ENCODE results near the gene NUDT1.
"Not testable (repeated sequence)": the region's sequence is repeated elsewhere in the genome, so short reads cannot be mapped to it uniquely, and the experiment has no call there.

Gene NUDT1

DNA sequence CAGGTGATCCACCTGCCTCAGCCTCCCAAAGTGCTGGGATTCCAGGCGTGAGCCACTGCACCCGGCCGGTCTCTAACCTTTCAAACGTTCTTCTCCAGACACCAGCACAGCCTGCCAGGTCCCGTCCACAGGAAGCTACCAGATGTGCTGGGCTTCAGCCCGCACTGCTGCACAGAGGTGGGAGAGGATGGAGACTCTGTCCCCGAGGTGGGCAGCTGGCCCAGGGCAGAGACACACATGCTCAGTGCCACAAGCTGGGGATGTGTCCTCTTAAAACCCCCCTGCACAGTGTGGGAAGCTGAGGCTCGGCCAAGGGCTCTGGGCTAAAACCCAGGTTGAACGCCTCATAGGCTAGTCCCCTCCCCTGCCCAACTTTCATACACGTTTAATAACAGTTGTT lies 9.4 kb downstream of the NUDT1 start:
- FAIRE-seq = no peak

- no peak for FAIRE-seq
Measured at GRCh38 chr7:2251841-2252771, 10.1 kb downstream of the NUDT1 start.

DNA sequence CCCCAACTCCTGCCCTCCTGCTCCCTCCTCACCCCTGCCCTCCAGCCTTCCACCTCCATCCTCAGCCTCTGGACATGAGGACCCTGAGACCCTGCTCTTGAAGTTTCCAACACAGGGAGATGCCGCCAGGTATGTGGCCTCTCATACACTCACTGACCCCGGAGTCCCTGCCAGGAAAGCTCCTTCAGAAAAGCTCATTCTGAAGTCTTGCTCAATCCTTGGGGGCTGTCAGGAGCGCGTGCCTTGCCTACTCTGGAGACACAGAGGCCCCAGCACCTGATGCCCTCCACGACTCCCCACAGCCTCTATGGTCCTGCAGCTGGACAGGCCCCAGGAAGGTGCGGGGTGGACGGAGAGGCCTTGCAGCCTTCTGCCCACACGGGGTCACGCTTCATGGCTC lies 11.0 kb downstream of the NUDT1 start:
- FAIRE-seq = no peak

DNA sequence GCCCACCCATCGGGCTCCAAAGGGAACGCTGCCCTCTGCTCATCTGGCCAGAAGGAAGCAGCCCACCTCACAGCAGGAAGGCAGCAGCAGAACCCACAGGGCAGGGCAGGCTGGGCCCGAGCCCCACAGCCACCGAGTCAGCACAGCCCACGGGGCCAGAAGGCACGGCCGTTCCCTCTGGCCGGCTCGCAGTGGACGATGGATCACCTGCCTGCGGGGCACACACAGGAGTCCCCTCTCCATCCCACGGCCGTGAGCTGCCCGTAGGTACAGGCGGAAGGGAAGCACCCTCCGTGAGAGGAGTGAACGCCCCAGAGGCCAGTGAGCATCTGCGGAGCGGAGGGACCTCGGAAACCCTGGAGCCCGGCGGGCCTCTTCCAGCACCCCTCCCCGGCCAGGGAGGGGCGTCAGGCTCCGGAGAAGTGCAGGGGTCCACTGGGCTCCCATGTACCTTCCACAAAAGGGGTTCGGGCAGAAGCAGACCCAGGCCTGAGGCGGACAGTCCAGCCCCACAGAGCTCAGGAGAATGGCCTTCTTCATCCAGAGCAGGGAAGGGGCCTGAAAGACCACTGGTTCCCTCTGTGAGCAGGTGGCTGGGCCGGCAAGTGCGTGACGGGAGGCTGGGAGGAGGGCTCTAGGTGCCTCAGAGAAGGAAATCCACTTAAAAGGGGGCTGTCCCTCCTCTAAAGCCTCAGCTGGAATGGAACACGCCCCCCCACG lies 11.7 kb downstream of the NUDT1 start:
- no peak for FAIRE-seq

GRCh38 chr7:2254429-2255144 lies 12.6 kb downstream of the NUDT1 start:
- FAIRE-seq = no peak

DNA sequence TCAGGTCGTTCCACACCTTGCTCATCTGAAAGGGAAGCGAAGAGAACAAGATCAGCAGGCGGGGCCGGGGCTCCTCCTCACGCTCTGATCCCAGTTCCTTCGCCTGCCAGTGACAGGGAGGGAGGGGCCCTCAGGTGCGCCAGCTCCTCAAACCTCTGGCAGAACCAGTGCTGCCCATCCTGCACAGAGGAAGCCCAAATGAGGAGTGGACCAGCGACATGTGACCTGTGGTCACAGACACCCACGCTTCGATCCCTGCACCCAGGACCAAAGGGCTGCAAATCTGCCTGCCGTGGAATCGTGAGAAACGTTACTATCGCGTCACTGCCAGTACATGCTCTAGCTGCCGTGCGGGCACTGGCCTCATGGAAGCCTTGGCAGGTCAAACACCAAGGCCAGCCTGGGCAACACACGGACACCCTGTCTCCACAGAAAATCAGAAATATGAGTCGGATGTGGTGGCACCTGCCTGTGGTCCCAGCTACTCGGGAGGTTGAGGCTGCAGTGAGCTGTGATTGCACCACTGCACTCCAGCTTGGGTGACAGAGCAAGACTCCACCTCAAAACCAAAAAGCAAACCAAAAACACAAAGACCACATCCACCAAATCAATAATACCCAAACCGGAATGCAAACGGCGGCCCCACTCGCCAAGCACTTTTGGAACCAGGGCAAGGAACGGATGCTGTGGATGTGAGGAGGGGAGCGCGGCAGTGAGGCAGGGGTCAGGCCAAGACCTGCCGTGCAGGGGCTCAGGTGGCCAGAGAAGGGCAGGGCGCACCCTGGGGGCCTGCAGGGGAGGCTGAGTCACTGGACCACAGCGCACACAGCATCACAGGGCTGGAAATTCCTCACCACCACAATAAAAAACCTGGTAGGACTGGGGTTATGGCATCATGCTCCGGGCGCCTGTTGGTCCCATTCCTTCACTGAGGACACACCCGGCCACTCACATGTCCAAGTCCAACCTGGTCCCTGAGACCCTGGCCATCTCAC lies 13.4 kb downstream of the NUDT1 start:
- FAIRE-seq = no peak

- no peak for FAIRE-seq
Measured at GRCh38 chr7:2256306-2257045, 14.4 kb downstream of the NUDT1 start.

GRCh38 chr7:2257046-2257551 lies 15.1 kb downstream of the NUDT1 start:
- FAIRE-seq = no peak

DNA sequence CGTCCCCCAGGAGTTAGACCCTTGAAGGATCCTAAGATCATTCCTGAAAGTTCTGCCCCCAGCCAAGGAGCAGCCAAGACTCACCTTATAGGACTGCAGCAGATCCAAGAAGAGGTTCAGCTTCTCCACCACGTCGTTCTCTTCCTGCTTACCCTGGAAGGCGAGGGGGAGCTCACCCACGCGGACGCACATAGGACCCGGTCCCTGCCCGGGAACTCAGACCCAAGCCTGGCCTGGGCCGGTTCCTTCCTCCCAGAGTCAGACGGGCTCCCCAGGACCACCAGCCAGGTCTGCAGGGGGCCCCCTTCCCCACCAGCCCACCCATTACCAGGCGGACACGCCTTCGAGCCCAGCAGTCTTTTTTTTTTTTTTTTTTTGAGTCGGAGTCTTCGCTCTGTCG lies 15.6 kb downstream of the NUDT1 start:
- no peak for FAIRE-seq

DNA sequence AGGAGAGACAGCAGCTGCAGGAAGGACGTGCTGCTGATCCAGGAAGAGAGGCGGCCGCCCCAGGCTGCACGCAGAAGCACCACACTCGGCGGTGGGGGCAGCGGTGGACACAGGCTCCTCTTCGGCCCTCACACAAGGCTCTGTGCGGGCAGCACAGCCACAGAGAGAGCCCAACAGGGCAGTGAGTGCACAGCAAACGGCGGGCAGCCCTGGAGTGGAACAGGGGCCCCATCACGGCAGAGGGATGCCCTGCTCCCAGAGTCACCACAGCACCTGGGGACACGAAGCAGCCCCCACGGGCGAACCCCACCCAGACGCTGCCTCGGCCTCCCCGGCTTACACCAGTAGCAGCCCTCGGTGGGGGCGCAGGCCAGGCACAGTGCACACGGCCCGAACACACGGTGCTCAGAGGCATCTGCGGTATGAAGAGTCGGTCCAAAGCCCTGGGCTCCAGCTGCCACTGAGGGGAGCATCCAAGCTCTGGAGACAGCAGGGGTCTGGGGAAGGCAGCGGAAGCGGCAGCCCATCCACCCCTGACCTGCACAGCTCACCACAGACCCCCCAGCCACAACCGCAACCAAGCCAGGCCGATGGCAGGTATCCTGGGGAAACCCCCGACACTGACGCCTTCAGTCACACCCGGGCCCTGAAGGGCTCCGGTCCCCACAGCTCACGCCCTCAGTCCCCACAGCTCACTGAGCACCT lies 16.8 kb downstream of the NUDT1 start:
- no peak for FAIRE-seq

DNA sequence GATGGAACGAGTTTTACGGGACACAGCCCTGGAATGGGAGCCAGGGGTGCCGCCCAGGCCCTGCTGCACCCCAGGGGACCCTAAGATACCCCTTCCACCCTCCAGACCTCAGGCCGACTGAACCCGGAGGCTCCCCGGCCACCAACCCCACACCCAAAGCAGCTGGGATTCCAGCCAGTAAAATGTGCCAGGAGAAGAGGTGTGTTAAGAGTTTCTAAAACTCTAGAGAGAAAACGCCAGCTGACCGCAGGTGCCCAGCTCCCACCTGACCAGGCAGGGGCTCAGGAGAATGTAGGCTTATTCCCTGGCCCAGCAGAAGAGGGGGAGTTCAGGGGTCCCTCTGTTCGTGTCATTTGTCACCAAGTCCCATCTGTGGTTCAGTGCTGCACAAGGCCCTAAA lies 17.5 kb downstream of the NUDT1 start:
- FAIRE-seq = no peak

- no peak for FAIRE-seq
Measured at GRCh38 chr7:2260820-2261219, 18.8 kb downstream of the NUDT1 start.

GRCh38 chr7:2261611-2262010 lies 19.6 kb downstream of the NUDT1 start:
- FAIRE-seq = no peak

DNA sequence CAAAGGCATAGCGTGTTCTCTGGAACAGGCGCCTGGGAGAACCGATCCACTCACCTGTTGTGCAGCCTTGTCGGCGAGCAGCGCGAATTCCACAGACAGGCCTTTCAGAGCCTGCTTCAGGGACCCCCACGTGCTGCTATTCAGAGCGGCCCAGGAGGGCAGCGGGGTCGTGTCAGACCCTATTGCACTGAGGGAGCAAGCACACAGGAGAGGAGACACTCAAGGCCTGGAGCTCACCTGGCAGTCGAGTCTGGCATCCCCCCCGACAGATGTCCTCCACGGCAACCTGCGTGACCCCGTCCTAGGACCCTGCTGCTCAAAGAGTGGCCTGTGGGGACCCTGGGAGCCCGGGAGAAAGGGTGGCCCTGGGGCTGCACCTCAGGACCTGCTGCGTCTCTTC lies 21.1 kb downstream of the NUDT1 start:
- no peak for FAIRE-seq

GRCh38 chr7:2264158-2264557 lies 22.1 kb downstream of the NUDT1 start:
- no peak for FAIRE-seq

DNA sequence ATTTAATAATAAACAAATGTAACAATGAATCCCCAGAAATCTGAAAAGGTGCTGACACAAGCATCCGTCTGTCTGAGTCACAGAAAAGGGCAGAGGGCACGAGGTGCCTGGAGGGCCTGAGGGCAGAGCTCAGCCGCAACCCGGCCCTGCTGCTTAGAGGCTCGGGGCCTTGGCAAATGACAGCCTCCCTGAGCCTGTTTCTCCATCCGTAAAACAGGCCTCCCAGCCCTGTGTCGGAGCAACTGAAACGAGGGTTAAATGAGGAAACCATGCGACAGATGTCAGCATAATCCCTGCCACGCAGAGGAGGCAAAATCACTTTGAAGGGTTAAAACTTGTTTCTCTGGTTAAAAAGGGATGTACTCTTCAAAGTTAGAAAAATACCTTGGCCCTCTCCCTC lies 24.9 kb downstream of the NUDT1 start:
- no peak for FAIRE-seq

- not testable (repeated sequence) for FAIRE-seq
Measured at GRCh38 chr7:2269089-2269990, 27.3 kb downstream of the NUDT1 start.

DNA sequence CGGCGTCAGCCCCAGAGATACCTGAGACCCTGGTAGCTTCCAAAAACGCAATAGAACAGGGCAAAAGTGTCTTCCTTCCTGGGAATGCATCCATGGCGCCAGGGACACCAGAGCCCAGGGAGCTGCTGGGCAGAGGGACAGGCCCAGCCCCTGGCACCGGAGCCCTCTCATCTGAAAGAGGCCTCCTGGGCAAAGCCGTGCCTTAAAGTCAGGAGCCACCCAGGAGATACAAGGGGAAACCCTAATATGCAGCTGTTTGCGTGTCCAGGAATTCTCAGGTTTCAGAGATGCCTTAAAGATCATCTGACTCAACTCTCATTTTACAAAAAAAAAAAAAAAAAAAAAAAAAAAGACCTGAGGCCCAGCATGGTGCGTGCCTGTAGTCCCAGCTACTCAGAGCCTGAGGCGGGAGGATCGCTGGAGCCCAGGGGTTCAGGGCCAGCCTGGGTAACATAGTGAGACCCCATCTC lies 28.0 kb downstream of the NUDT1 start:
- FAIRE-seq = no peak

- FAIRE-seq = no peak
Measured at GRCh38 chr7:2270495-2270894, 28.5 kb downstream of the NUDT1 start.
